ENCODE measurements around the gene MID1IP1.

Gene MID1IP1

GRCh38 chrX:38816155-38816554 lies 14.9 kb downstream of the MID1IP1 start:
- DNase-seq (ENCODE audit: low read depth in 3 of 3) = no peak

GRCh38 chrX:38817004-38817703 lies 15.9 kb downstream of the MID1IP1 start:
- no peak for DNase-seq (ENCODE audit: low read depth in 3 of 3)

GRCh38 chrX:38819163-38819562 lies 17.9 kb downstream of the MID1IP1 start:
- no peak for DNase-seq (ENCODE audit: low read depth in 3 of 3)

- no peak for DNase-seq (ENCODE audit: low read depth in 3 of 3)
Observed at GRCh38 chrX:38819709-38820108, 18.4 kb downstream of the MID1IP1 start.

GRCh38 chrX:38820751-38821150 lies 19.5 kb downstream of the MID1IP1 start:
- no peak for DNase-seq (ENCODE audit: low read depth in 3 of 3)

GRCh38 chrX:38824176-38824575 lies 22.9 kb downstream of the MID1IP1 start:
- no peak for DNase-seq (ENCODE audit: low read depth in 3 of 3)

- DNase-seq (ENCODE audit: low read depth in 3 of 3) = no peak
Observed at GRCh38 chrX:38831949-38832348, 30.7 kb downstream of the MID1IP1 start.

- DNase-seq (ENCODE audit: low read depth in 3 of 3) = no peak
Observed at GRCh38 chrX:38837389-38837788, 36.1 kb downstream of the MID1IP1 start.

GRCh38 chrX:38839277-38839676 lies 38.0 kb downstream of the MID1IP1 start:
- no peak for DNase-seq (ENCODE audit: low read depth in 3 of 3)

- no peak for DNase-seq (ENCODE audit: low read depth in 3 of 3)
Observed at GRCh38 chrX:38839944-38840343, 38.7 kb downstream of the MID1IP1 start.

GRCh38 chrX:38841750-38842149 lies 40.5 kb downstream of the MID1IP1 start:
- no peak for DNase-seq (ENCODE audit: low read depth in 3 of 3)

GRCh38 chrX:38845426-38845825 lies 44.2 kb downstream of the MID1IP1 start:
- DNase-seq (ENCODE audit: low read depth in 3 of 3) = no peak

GRCh38 chrX:38847206-38847902 lies 46.1 kb downstream of the MID1IP1 start:
- DNase-seq (ENCODE audit: low read depth in 3 of 3) = no peak

- no peak for DNase-seq (ENCODE audit: low read depth in 3 of 3)
Observed at GRCh38 chrX:38847903-38848230, 46.6 kb downstream of the MID1IP1 start.

GRCh38 chrX:38848671-38849455 lies 47.6 kb downstream of the MID1IP1 start:
- DNase-seq (ENCODE audit: low read depth in 3 of 3) = no peak

- no peak for DNase-seq (ENCODE audit: low read depth in 3 of 3)
Observed at GRCh38 chrX:38850807-38851544, 49.7 kb downstream of the MID1IP1 start.

- no peak for DNase-seq (ENCODE audit: low read depth in 3 of 3)
Observed at GRCh38 chrX:38854305-38854704, 53.0 kb downstream of the MID1IP1 start.
